Neural cell (in vitro differentiated cells): ENCODE measurements around the gene CPS1. TPM values are rescaled to one million over a fixed set of nuclear protein-coding genes. Genes with fewer than 3 reads are reported as not detected.

Experiments used
- H2AFZ ChIP-seq: fragments of 200-600, 300-800 bp; sonication (generic), shearing (Covaris generic); 2 replicates; pipeline ENCODE4 v1.6.0; 2014; ENCODE audit warnings: low read depth, mild to moderate bottlenecking, antibody characterized with exemption, low read length, moderate library complexity
- H3F3A ChIP-seq: fragments of 200-600 bp; shearing (Covaris generic); 2 replicates; pipeline ENCODE4 v1.6.1; 2016; ENCODE audit warnings: mild to moderate bottlenecking, moderate library complexity, mixed read lengths, antibody characterized with exemption, low read length; ENCODE audit not compliant: insufficient read depth, poor library complexity, severe bottlenecking
- H3K27ac ChIP-seq: fragments of 200-600, 300-800 bp; sonication (generic), shearing (Covaris generic); 2 replicates; pipeline ENCODE4 v1.5.1; 2014; ENCODE audit warnings: mild to moderate bottlenecking, low read length, moderate library complexity
- H3K27me3 ChIP-seq: fragments of 300-800, 200-600 bp; sonication (generic), shearing (Covaris generic); 2 replicates; pipeline ENCODE4 v1.6.0; 2014; ENCODE audit warnings: mild to moderate bottlenecking, low read depth, low read length, moderate library complexity; ENCODE audit not compliant: insufficient read depth
- H3K36me3 ChIP-seq: fragments of 300-800, 200-600 bp; sonication (generic), shearing (Covaris generic); 2 replicates; pipeline ENCODE4 v1.5.1; 2014; ENCODE audit warnings: mild to moderate bottlenecking, antibody characterized with exemption, low read length, moderate library complexity; ENCODE audit not compliant: insufficient read depth
- H3K4me2 ChIP-seq: fragments of 300-800, 200-600 bp; sonication (generic), shearing (Covaris generic); 2 replicates; pipeline ENCODE4 v1.6.0; 2014; ENCODE audit warnings: mild to moderate bottlenecking, low read length
- H3K4me3 ChIP-seq: fragments of 300-800, 200-600 bp; sonication (generic), shearing (Covaris generic); 2 replicates; pipeline ENCODE4 v1.5.1; 2014; ENCODE audit warnings: mild to moderate bottlenecking, low read length, moderate library complexity
- H3K79me2 ChIP-seq: fragments of 200-600 bp; shearing (Covaris generic); replicated peaks from 2 replicates; pipeline ENCODE4 v1.6.0; 2014; ENCODE audit warnings: mild to moderate bottlenecking, low read length, moderate library complexity; ENCODE audit not compliant: insufficient read depth
- H3K9ac ChIP-seq: fragments of 300-800, 200-600 bp; sonication (generic), shearing (Covaris generic); 2 replicates; pipeline ENCODE4 v1.6.1; 2016; ENCODE audit warnings: mild to moderate bottlenecking, low read length, mixed read lengths
- H3K9me2 ChIP-seq: fragments of 200-600 bp; shearing (Covaris generic); 2 replicates; pipeline ENCODE4 v1.6.1; 2016; ENCODE audit warnings: mild to moderate bottlenecking, low read length, mixed read lengths; ENCODE audit not compliant: insufficient read depth
- H3K9me3 ChIP-seq: fragments of 200-600, 300-800 bp; sonication (generic), shearing (Covaris generic); 2 replicates; pipeline ENCODE4 v1.6.1; 2016; ENCODE audit warnings: mild to moderate bottlenecking, mixed run types, low read length, moderate library complexity, mixed read lengths
- H4K20me1 ChIP-seq: fragments of 200-600 bp; shearing (Covaris generic); 2 replicates; pipeline ENCODE4 v1.6.1; 2016; ENCODE audit warnings: mild to moderate bottlenecking, mixed run types; ENCODE audit not compliant: insufficient read depth
- CTCF ChIP-seq: fragments of 450-650 bp; IDR thresholded peaks from 2 replicates; pipeline ENCODE4 v1.5.1; 2014; ENCODE audit warnings: antibody characterized with exemption, mild to moderate bottlenecking, moderate library complexity; ENCODE audit not compliant: poor library complexity, severe bottlenecking
- EP300 ChIP-seq: fragments of 450-650 bp; conservative IDR thresholded peaks from 2 replicates; pipeline ENCODE4 v1.6.1; 2014; ENCODE audit warnings: antibody characterized with exemption, mild to moderate bottlenecking, moderate library complexity; ENCODE audit not compliant: poor library complexity, severe bottlenecking
- EZH2 ChIP-seq: fragments of 200-600, 300-800 bp; shearing (Covaris generic), sonication (generic); IDR thresholded peaks from 2 replicates; pipeline ENCODE4 v1.6.1; 2014; ENCODE audit warnings: antibody characterized with exemption, low read length, borderline replicate concordance, mild to moderate bottlenecking; ENCODE audit not compliant: insufficient read depth, poor library complexity, severe bottlenecking
- MXI1 ChIP-seq: fragments of 450-650 bp; conservative IDR thresholded peaks from 2 replicates; pipeline ENCODE4 v1.6.1; 2014; ENCODE audit warnings: antibody characterized with exemption, mild to moderate bottlenecking; ENCODE audit not compliant: poor library complexity, severe bottlenecking
- POLR2AphosphoS5 ChIP-seq: IDR thresholded peaks from 2 replicates; pipeline ENCODE4 v1.6.1; 2012
- RAD21 ChIP-seq: fragments of 450-650 bp; conservative IDR thresholded peaks from 2 replicates; pipeline ENCODE4 v1.6.1; 2014; ENCODE audit warnings: antibody characterized with exemption, mild to moderate bottlenecking, moderate library complexity
- REST ChIP-seq: IDR thresholded peaks from 2 replicates; pipeline ENCODE4 v1.6.1; 2012; ENCODE audit warnings: borderline replicate concordance
- SMC3 ChIP-seq: fragments of 450-650 bp; conservative IDR thresholded peaks from 2 replicates; pipeline ENCODE4 v1.6.1; 2014; ENCODE audit warnings: antibody characterized with exemption, mild to moderate bottlenecking, moderate library complexity; ENCODE audit not compliant: poor library complexity
- TAF1 ChIP-seq: IDR thresholded peaks from 2 replicates; pipeline ENCODE4 v1.6.1; 2012; ENCODE audit warnings: low read depth
- polyA plus RNA-seq: library from polyadenylated mRNA; depleted of rRNA; stranded (reverse); fragments of >200 nt; gene quantifications from 2 replicates; pipeline ENCODE4 v1.2.3, GENCODE V29; 2014

CPS1 gene
- polyA plus RNA-seq, 1 donor from 2014 or later, result 0.25 TPM

- Histone ChIP-seq H3K27me3 (no peaks in the 10 kb centered on the region), H3K79me2 (no peaks in the 10 kb centered on the region), H3K27ac (no peak overlapping the region), H3K4me3 (no peak overlapping the region), H3K9ac (no peak overlapping the region), H3K9me3 (no peaks in the 10 kb centered on the region), H3K4me2 (no peak overlapping the region), H2AFZ (no peak overlapping the region), H3F3A (no peaks in the 10 kb centered on the region), H3K9me2 (no peaks in the 10 kb centered on the region), H4K20me1 (no peaks in the 10 kb centered on the region), H3K36me3 (no peaks in the 10 kb centered on the region)
- TF ChIP-seq SMC3 (no peak), REST (no peak), EZH2 (no peak), EP300 (no peak), MXI1 (no peak), POLR2AphosphoS5 (no peak), RAD21 (no peak), TAF1 (no peak), CTCF (no peak)
Measured at GRCh38 chr2:210517264-210517663, 39.1 kb upstream of the CPS1 start.

- H3K36me3 ChIP-seq, result no peaks in the 10 kb centered on the region
- no peaks in the 10 kb centered on the region for H3K9me2 ChIP-seq
- no peak overlapping the region for H3K4me3 ChIP-seq
- H3K4me2 ChIP-seq, result no peak overlapping the region
- no peaks in the 10 kb centered on the region for H3K79me2 ChIP-seq
- no peaks in the 10 kb centered on the region for H4K20me1 ChIP-seq
- no peaks in the 10 kb centered on the region for H3F3A ChIP-seq
- no peaks in the 10 kb centered on the region for H3K9me3 ChIP-seq
- no peak overlapping the region for H3K27ac ChIP-seq
- H2AFZ ChIP-seq, result no peak overlapping the region
- no peak overlapping the region for H3K9ac ChIP-seq
- H3K27me3 ChIP-seq, result no peaks in the 10 kb centered on the region
- TF ChIP-seq SMC3, result no peak
- TF ChIP-seq MXI1, result no peak
- TF ChIP-seq EP300, result no peak
- no peak for TF ChIP-seq RAD21
- no peak for TF ChIP-seq REST
- no peak for TF ChIP-seq POLR2AphosphoS5
- no peak for TF ChIP-seq TAF1
- TF ChIP-seq EZH2, result no peak
- TF ChIP-seq CTCF, result no peak
Measured at GRCh38 chr2:210519594-210519993, 36.8 kb upstream of the CPS1 start.
